GM12892 (cell line): Measurements from ENCODE around the gene PARP9.

ENCODE experiments used
- DNase-seq: peaks from one replicate; pipeline ENCODE4 v3.0.0; 2011; ENCODE audit not compliant: insufficient read length
- FAIRE-seq: peaks from 2 replicates; lab custom pipeline; 2011; peaks lifted over from hg19 to GRCh38; lab: Jason Lieb, UNC
- POLR2A ChIP-seq: IDR thresholded peaks from 2 replicates; pipeline ENCODE4 v1.6.1; 2011; ENCODE audit warnings: low read depth, low read length, control low read depth
- POLR2AphosphoS5 ChIP-seq: IDR thresholded peaks from 2 replicates; pipeline ENCODE4 v1.6.1; 2011; ENCODE audit warnings: low read depth, low read length, control low read depth
- TAF1 ChIP-seq: IDR thresholded peaks from 2 replicates; pipeline ENCODE4 v1.6.1; 2011; ENCODE audit warnings: low read depth, mild to moderate bottlenecking, control low read depth, low read length, borderline replicate concordance

PARP9 gene

GRCh38 chr3:122548076-122548475 is 16.0 kb downstream of the PARP9 start:
- DNase-seq (no peak), FAIRE-seq (no peak)
- TF ChIP-seq TAF1, result no peak
- no peak for TF ChIP-seq POLR2AphosphoS5
- TF ChIP-seq POLR2A, result no peak

DNA sequence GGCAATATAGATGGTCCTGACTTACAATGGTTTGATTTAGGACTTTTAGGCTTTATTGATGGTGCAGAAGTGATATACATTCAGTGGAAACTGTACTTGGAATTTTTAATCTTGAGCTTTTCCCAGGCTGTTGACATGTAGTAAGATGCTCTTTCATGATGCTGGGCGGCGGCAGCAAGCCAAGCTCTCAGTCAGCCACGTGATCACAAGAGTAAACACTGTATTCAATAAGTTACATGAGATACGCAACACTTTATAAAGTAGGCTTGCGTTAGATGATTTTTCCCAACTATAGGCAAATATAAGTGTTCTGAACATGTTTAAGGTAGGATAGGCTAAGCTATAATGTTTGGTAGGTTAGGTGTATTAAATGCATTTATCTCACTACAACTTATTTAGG is 17.9 kb downstream of the PARP9 start:
- no peak for TF ChIP-seq POLR2A
- no peak for TF ChIP-seq POLR2AphosphoS5
- no peak for TF ChIP-seq TAF1
- FAIRE-seq (no peak), DNase-seq (no peak)

- no peak for FAIRE-seq
Measured at GRCh38 chr3:122538956-122539490, 25.1 kb downstream of the PARP9 start.

DNA sequence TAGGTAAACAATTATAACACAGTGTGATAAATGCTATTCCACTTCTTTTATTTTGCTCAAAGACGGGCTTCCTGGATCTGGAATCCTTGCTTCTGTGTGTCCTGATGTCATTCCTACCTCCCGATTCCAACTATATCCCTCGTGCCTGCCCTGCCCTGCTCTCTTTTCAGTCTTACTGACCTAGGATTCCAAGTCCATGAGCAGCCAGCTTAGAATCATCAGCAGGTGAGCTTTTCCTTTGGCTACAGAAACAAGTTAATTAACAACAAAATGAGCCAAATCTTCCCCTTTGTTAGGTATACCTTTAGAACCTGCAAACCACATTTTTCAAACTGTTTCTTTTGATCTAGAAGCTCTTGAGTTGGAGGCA is 27.5 kb downstream of the PARP9 start:
- no peak for DNase-seq
- no peak for FAIRE-seq
- TF ChIP-seq TAF1, result no peak

More at GRCh38 chr3:122538956-122539490, 25.1 kb downstream of the PARP9 start:
- TF ChIP-seq POLR2A (no peak), POLR2AphosphoS5 (no peak), TAF1 (no peak)
- DNase-seq, result no peak

GRCh38 chr3:122535964-122536631 is 28.0 kb downstream of the PARP9 start:
- FAIRE-seq (no peak), DNase-seq (no peak)
- TF ChIP-seq TAF1, result no peak
- no peak for TF ChIP-seq POLR2AphosphoS5
- no peak for TF ChIP-seq POLR2A

GRCh38 chr3:122533931-122534334 is 30.2 kb downstream of the PARP9 start:
- DNase-seq, result peak; percentile 42
- TF ChIP-seq TAF1, result no peak
- no peak for TF ChIP-seq POLR2AphosphoS5
- TF ChIP-seq POLR2A, result no peak
- peak; percentile 95 for FAIRE-seq

DNA sequence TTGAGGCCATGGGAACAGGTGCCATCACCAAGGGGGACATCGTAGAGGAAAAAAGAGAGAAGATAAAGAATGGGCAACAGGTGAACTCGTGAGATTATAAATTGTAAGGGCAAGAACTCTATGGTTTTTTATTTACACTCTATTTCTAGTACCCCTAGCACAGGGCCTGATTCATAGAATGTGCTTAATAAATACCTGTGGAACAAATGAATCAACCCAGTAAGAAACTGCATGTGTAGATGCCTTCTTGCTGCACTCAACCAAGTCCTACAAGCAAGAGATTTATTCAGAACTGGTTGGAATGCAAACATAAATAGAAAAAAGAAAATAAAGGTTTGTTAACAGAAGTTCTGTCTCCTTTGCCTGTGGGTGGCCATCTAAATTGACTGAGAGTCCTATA is 30.6 kb downstream of the PARP9 start:
- no peak for DNase-seq
- no peak for TF ChIP-seq POLR2A
- no peak for TF ChIP-seq POLR2AphosphoS5
- TF ChIP-seq TAF1, result no peak
- no peak for FAIRE-seq

DNA sequence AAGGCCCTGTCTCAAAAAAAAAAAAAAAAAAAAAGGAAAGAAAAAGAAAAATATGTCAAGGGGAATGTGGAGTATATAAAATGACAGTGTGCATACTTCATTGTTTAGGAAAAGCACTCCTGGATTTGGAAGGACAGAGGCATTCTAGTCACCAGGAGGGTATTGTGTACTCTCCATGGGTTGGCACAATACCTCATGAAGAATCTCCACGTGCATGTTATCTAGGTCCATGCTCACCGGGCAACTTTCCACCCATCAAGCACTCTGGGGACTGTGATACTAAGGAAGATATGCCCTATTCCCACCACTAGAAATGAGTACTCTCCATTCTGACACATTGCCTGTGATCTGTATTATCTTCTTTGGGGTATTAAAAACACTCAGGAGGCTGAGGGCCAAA is 33.9 kb downstream of the PARP9 start:
- no peak for DNase-seq
- TF ChIP-seq POLR2A (no peak), POLR2AphosphoS5 (no peak), TAF1 (no peak)
- FAIRE-seq, result no peak

GRCh38 chr3:122523317-122523716 is 40.8 kb downstream of the PARP9 start:
- DNase-seq, result no peak
- no peak for TF ChIP-seq TAF1
- no peak for TF ChIP-seq POLR2A
- TF ChIP-seq POLR2AphosphoS5, result no peak
- FAIRE-seq, result no peak

DNA sequence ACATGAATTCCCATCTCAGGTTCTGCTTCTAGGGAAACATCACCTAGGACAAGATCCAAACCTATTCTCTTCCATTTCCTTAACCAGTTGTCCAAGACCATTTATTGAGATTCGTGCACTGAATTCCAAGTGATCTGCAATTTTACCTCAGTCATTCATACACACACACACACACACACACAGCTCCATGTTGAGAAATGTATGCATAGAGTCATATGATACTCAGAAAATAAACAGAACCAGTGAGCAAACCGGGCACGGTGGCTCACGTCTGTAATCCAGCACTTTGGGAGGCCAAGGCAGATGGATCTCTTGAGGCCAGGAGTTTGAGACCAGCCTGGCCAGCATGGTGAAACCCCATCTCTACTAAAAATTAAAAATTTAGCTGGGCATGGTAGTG is 43.2 kb downstream of the PARP9 start:
- FAIRE-seq (no peak), DNase-seq (no peak)
- TF ChIP-seq POLR2AphosphoS5, result no peak
- TF ChIP-seq POLR2A, result no peak
- TF ChIP-seq TAF1, result no peak

DNA sequence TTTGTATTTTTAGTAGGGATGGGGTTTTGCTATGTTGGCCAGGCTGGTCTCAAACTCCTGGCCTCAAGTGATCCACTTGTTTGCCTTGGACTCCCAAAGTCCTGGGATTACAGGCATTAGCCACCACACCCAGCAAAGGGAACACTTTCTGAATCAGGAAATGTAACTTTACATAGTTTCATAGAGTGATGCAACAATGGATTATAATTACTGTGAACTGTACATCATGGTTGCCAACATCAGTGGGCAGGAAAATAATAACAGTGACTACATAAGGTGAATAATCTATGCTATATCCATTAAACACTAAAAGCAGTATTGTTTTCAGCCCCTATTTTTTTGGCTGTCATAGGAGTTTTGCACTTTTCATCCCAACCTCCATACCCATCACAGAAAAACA is 44.4 kb downstream of the PARP9 start:
- TF ChIP-seq TAF1 (no peak), POLR2A (no peak), POLR2AphosphoS5 (no peak)
- DNase-seq, result no peak
- no peak for FAIRE-seq

DNA sequence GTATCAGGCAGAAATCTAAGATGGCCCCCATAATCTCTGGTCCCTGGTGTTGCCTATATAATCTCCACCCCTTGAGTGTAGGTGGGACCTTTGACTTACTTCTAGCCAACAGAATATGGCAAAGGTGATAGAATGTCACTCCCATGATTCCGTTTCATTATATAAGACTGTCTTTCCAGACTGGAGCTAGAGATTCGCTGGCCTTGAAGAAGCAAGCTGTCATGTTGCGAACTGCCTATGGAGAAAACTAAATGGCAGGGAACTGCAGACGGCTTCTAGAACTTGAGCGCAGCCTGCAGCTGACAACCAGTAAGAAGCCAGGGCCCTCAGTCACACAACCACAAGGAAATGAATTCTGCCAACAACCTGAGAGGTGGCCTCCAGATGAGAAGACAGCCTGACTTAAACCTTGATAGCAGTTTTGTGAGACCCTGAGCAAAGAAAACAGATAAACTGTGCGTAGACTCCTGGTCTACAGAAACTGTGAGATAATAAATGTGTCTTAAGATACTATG is 47.2 kb downstream of the PARP9 start:
- DNase-seq (no peak), FAIRE-seq (no peak)
- no peak for TF ChIP-seq POLR2A
- TF ChIP-seq POLR2AphosphoS5, result no peak
- no peak for TF ChIP-seq TAF1

- FAIRE-seq, result no peak
- DNase-seq, result no peak
- TF ChIP-seq TAF1, result no peak
- TF ChIP-seq POLR2AphosphoS5, result no peak
Measured at GRCh38 chr3:122515870-122516269, 48.2 kb downstream of the PARP9 start.
